Adrenal gland (tissue), 19 donors: ENCODE measurements around the gene BRF1. TPM values are rescaled to one million over a fixed set of nuclear protein-coding genes. Genes with fewer than 3 reads are reported as not detected.
A peak's percentile ranks its signal among the peaks of the same experiment; 100 is the strongest.

Source experiments
- DNase-seq, 7 donors: peaks; one replicate each; pipeline ENCODE4 v3.0.0-alpha.2; 2019 to 2020
- H3K27ac ChIP-seq, 5 donors: fragments of 200-600 bp; sonication (generic) in 4 of 5; 1 replicate in 3 of 5; 2 replicates in 2 of 5; pipeline versions ENCODE4 v1.5.1 to v1.8.0; 2016 to 2020; ENCODE audit warnings: mild to moderate bottlenecking in 1 of 5
- H3K27me3 ChIP-seq: fragments of 200-600 bp; 2 replicates; pipeline ENCODE4 v1.8.0; 2021
- H3K36me3 ChIP-seq, 2 donors: fragments of 200-600 bp; replicated peaks in 1 of 2; 1 replicate in 1 of 2; 2 replicates in 1 of 2; pipeline versions ENCODE4 v1.5.1 to v1.8.0; 2018 to 2022
- H3K4me1 ChIP-seq, 2 donors: fragments of 200-600 bp; replicated peaks in 1 of 2; 1 replicate in 1 of 2; 2 replicates in 1 of 2; pipeline versions ENCODE4 v1.5.1 to v1.8.0; 2018 to 2021
- H3K4me3 ChIP-seq, 4 donors: fragments of 200-600 bp; sonication (generic) in 3 of 4; one replicate each; pipeline ENCODE4 v1.5.1; 2016 to 2018
- H3K9me3 ChIP-seq, 3 donors: fragments of 200-600 bp; sonication (generic) in 1 of 3; replicated peaks in 1 of 3; 1 replicate in 2 of 3; 2 replicates in 1 of 3; pipeline versions ENCODE4 v1.5.1 to v1.8.0; 2016 to 2021
- CTCF ChIP-seq, 6 experiments: fragments of 450-650 bp in 4 of 6; fragments of 200-600 bp in 2 of 6; sonication (generic) in 1 of 6; IDR thresholded peaks; 1 replicate in 5 of 6; 2 replicates in 1 of 6; pipeline versions ENCODE4 v1.5.1 to v1.8.0; 2016 to 2021; ENCODE audit warnings: antibody characterized with exemption in 6 of 6, mild to moderate bottlenecking in 2 of 6, moderate library complexity in 1 of 6
- POLR2A ChIP-seq, 2 donors: fragments of 450-650 bp; IDR thresholded peaks; one replicate each; pipeline ENCODE4 v1.6.1; 2017; ENCODE audit warnings: antibody characterized with exemption in 2 of 2, mild to moderate bottlenecking in 2 of 2, moderate library complexity in 1 of 2
- WGBS, 4 donors: extraction: QIAGEN DNeasy Blood & Tissue Kit in 2 of 4; methylation state at CpG; one replicate each; pipeline versions ENCODE4 v1.1.5 to v1.1.7; 2013 to 2017; 5-methylcytosine and 5-hydroxymethylcytosine counted together
- intact Hi-C, 2 donors: fragments of 100-400 bp; cut with DNase I; formaldehyde crosslinking; loops; one replicate each; pipeline versions ENCODE4 v1.14.1 to v1.15.0; 2022 to 2023
- long read RNA-seq, 10 donors: library from polyadenylated mRNA in 3 of 10; unstranded in 2 of 10; stranded (forward) in 1 of 10; transcript quantifications; one replicate each; pipeline ENCODE4 v2.0.0 and lab custom pipeline, GENCODE V29; 2021 to 2026
- polyA plus RNA-seq, 3 donors: library from polyadenylated mRNA; stranded (reverse); fragments of 200-250 nt in 2 of 3; fragments of 350-450 nt in 1 of 3; fragmentation: Illumina TruSeq in 1 of 3; extraction: RNeasy Lipid Tissue Mini Kit (QIAGEN cat#74804) in 1 of 3; gene quantifications; one replicate each; pipeline ENCODE4 v1.2.3, GENCODE V29; 2013 to 2014
- total RNA-seq, 9 donors: library from RNA; depleted of rRNA in 4 of 9; stranded (reverse); fragments of >200 nt in 4 of 9; fragments of 120-200 nt in 1 of 9; fragmentation: NEBNext Ultra II Directional in 1 of 9; extraction: Animal tissue kit (Norgen Biotek cat#: 25700) in 1 of 9; gene quantifications; one replicate each; pipeline versions ENCODE4 v1.1.0 to v1.2.4, GENCODE V29; 2013 to 2023
- donor health status: healthy with polysubstance abuse.
- donor health status: Bipolar disorder and iron deficiency.
- donor health status: DM: yes; HTN: yes; CAD: no.
- donor health status: DM: no; HTN: no; CAD: no.
- donor health status: DM: no; HTN: no; CAD: no.
- donor health status: DM: yes; HTN: yes; CAD: no.

BRF1 gene
- total RNA-seq (10 to 100 TPM; 14.0 to 96.9 (median 39.2) TPM), polyA plus RNA-seq (10 to 100 TPM; 20.0 to 94.3 (median 35.8) TPM)
- long read RNA-seq, donor 1, partial matches to known transcripts: 0 of 3 reads
- long read RNA-seq, donor 1, other reads (novel, unspliced or antisense): 0 of 3 reads
- long read RNA-seq, donor 2, partial matches to known transcripts: 0 of 9 reads
- long read RNA-seq, donor 2, other reads (novel, unspliced or antisense): 8 of 9 reads
- long read RNA-seq, donor 3, partial matches to known transcripts: 0 of 1 reads
- long read RNA-seq, donor 3, other reads (novel, unspliced or antisense): 0 of 1 reads
- long read RNA-seq, donor 4, partial matches to known transcripts: 2 of 5 reads
- long read RNA-seq, donor 4, other reads (novel, unspliced or antisense): 3 of 5 reads
- long read RNA-seq, donor 5, transcript BRF1-211 (18 exons, 3,358 nt): major isoform, 47 of 81 reads
- long read RNA-seq, donor 5, partial matches to known transcripts: 8 of 81 reads
- long read RNA-seq, donor 5, other reads (novel, unspliced or antisense): 21 of 81 reads
- long read RNA-seq, donor 6, partial matches to known transcripts: 2 of 4 reads
- long read RNA-seq, donor 6, other reads (novel, unspliced or antisense): 2 of 4 reads
- long read RNA-seq, donor 7, partial matches to known transcripts: 0 of 1 reads
- long read RNA-seq, donor 7, other reads (novel, unspliced or antisense): 0 of 1 reads
- long read RNA-seq, donor 8, partial matches to known transcripts: 6 of 7 reads
- long read RNA-seq, donor 8, other reads (novel, unspliced or antisense): 0 of 7 reads
- long read RNA-seq, donor 9: 0 reads
- long read RNA-seq, donor 10: 0 reads

DNA sequence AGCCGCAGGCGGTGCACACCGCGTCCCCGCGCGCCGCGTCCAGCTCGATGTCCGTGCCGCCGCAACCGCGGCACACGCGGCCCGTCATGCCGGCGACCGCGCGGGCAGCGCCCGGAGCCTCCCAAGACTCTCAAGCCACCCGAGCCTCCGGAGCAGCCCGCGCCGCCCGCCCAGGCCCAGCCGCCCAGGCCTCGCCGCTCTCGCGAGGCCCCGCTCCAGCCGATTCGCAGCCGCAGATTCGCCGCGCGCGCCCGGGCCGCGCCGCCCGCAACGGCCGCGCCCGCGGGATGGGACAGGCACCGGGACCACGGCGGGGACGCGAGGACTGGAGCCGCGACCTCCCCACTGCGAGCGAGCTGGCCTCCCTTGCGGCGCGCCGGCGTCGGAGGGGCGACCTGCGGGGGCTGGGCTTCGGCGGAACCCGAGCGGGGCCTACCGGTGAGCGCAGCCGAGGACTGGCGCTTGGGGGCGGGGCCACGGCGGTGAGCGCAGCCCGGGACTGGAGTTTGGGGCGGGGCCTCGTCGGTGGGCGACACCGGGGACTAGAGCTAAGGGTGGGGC lies at the start of gene BRF1:
BRF1 (minus strand) TSS at position 460 of the 561 bp plus-strand sequence; CDS start at position 88, 372 bp downstream.
- Histone ChIP-seq H3K4me1 (peaks cover 5 to 15% of the 10 kb centered on the region in 2 donors), H3K9me3 (no peaks in the 10 kb centered on the region), H3K36me3 (no peaks in the 10 kb centered on the region), H3K4me3 (peak within 1 kb of the TSS; percentile 19 to 92 (median 71)), H3K27me3 (no peaks in the 10 kb centered on the region), H3K27ac (peak within 1 kb of the TSS; percentile 73 to 97 (median 96))
- peak; percentile 94 to 97 (median 95) for DNase-seq
- TF ChIP-seq CTCF (IDR thresholded peaks at IDR 0.05) (peak in 2 of 6 experiments; percentile 3 to 6), POLR2A (IDR thresholded peaks at IDR 0.05) (peak; percentile 55 to 85)
- WGBS, 4 donors: 0% methylated on average over 9 to 90 of the region's 90 CpGs; no CpG with 5 or more reads in 1 of the 4 donors
- intact Hi-C loops: no loop called here

DNA sequence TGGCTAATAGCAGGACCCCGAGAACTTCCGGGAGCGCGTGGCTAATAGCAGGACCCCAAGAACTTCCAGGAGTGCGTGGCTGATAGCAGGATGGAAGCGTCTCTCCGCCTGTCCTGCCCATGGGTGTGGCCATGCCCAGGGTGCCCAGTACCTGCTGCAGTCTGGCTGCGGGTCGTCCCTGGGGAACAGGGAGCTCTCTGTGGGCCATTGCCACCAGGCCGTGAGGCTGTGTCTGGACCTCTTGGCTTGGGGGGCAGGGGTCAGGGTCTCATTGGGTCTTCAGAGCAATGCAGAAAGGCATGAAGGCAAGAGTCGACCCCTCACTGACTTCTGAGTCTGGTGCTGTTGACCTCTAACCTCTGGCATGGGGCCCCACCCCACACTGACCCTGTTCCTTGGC lies 49.2 kb upstream of the BRF1 start:
- Histone ChIP-seq H3K27ac (no peak overlapping the region), H3K9me3 (no peaks in the 10 kb centered on the region), H3K36me3 (peaks cover 0 to 9% of the 10 kb centered on the region in 2 donors), H3K27me3 (no peaks in the 10 kb centered on the region), H3K4me3 (no peak overlapping the region), H3K4me1 (peaks cover 0 to 5% of the 10 kb centered on the region in 2 donors)
- DNase-seq: no peak
- 88 to 92% (median 90%) methylated on average over 5 to 11 of the region's 11 CpGs for WGBS, 4 donors
- intact Hi-C loops: loop anchor here (5.0 kb wide), 3 partner anchors 33 to 258 kb away; no protein-coding TSS in a partner anchor
- TF ChIP-seq CTCF (IDR thresholded peaks at IDR 0.05): no peak
- no peak for TF ChIP-seq POLR2A (IDR thresholded peaks at IDR 0.05)

DNA sequence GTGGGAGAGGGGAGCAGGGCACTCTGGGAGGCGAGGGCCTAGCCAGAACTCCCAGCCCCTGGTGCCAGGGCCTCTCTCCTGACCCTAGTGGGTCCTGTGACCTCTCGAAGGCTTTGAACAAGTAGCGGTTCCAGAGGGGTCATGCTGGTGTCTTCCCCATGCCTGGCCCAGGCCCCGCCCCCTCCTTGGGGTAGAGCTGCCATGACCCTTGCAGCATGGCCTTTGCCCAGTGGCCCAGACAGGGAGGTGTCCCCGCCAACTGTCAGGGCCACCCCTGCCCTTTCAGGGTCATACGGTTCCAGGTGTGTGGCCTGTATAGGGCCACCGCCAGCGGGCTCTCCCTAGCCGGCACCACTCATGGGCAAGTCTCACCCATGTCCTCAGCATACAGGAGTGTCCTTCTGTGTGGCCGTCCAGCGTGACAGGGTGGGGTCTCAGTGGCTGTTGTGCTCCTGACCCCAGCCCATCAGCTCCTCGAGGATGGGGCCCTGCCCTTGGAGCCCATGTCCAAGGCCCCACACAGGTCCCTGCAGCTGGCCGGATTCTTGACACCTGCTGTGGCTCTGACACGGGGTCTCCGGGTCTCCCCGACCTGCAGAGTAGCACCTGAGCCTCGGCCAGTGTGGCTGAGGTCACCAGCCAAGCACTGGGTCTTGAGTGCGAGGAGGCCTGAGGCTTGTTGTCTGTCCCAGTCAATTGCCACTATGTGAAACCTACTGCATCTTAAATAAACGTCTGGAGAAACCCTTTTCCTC lies 48.3 kb upstream of the BRF1 start:
- Histone ChIP-seq H3K27me3 (no peaks in the 10 kb centered on the region), H3K4me3 (no peak overlapping the region), H3K36me3 (peaks cover 0 to 8% of the 10 kb centered on the region in 2 donors), H3K27ac (no peak overlapping the region), H3K9me3 (no peaks in the 10 kb centered on the region), H3K4me1 (peaks cover 0 to 5% of the 10 kb centered on the region in 2 donors)
- TF ChIP-seq POLR2A (IDR thresholded peaks at IDR 0.05) (no peak), CTCF (IDR thresholded peaks at IDR 0.05) (no peak)
- DNase-seq: no peak
- 88 to 92% (median 90%) methylated on average over 6 to 19 of the region's 19 CpGs for WGBS, 4 donors
- intact Hi-C loops: loop anchor here (5.0 kb wide), 2 partner anchors 147 to 257 kb away; no protein-coding TSS in a partner anchor
